IMR-90 (cell line): Measurements from ENCODE around the gene CALCOCO1.

Experiments
- BHLHE40 ChIP-seq: fragments of 150-350 bp; IDR thresholded peaks from 2 replicates; pipeline ENCODE4 v1.6.1; 2016; ENCODE audit warnings: mild to moderate bottlenecking, low read depth, low read length
- CEBPB ChIP-seq: IDR thresholded peaks from 2 replicates; pipeline ENCODE4 v1.6.1; 2012; ENCODE audit warnings: low read depth, low read length, improper control_type of control experiment
- CHD1 ChIP-seq: IDR thresholded peaks from 2 replicates; pipeline ENCODE4 v1.6.1; 2012; ENCODE audit warnings: low read depth, low read length, improper control_type of control experiment
- FOS ChIP-seq: fragments of 150-350 bp; IDR thresholded peaks from 2 replicates; pipeline ENCODE4 v1.6.1; 2016; ENCODE audit warnings: low read depth, low read length
- POLR2A ChIP-seq: IDR thresholded peaks from 2 replicates; pipeline ENCODE4 v1.6.1; 2012; ENCODE audit warnings: mild to moderate bottlenecking, low read depth, low read length
- RAD21 ChIP-seq: IDR thresholded peaks from 2 replicates; pipeline ENCODE4 v1.6.1; 2012; ENCODE audit warnings: low read length, improper control_type of control experiment
- SMC3 ChIP-seq: fragments of 150-350 bp; IDR thresholded peaks from 2 replicates; pipeline ENCODE4 v1.6.1; 2016; ENCODE audit warnings: low read depth, mild to moderate bottlenecking, antibody characterized with exemption, low read length, moderate library complexity
- TF ChIP-seq, protein P1 (sequence below): conservative IDR thresholded peaks from 2 replicates; pipeline ENCODE4 v1.5.1; 2012; ENCODE audit warnings: mild to moderate bottlenecking, low read depth, low read length, improper control_type of control experiment
- TF ChIP-seq, protein P2 (sequence below): fragments of 150-350 bp; IDR thresholded peaks from 2 replicates; pipeline ENCODE4 v1.6.1; 2017; ENCODE audit warnings: mild to moderate bottlenecking, antibody characterized with exemption, low read length, low read depth
- TF ChIP-seq, protein P3 (sequence below): fragments of 150-350 bp; IDR thresholded peaks from 2 replicates; pipeline ENCODE4 v1.6.1; 2016; ENCODE audit warnings: low read depth, mild to moderate bottlenecking, low read length, moderate library complexity, borderline replicate concordance

DNA sequence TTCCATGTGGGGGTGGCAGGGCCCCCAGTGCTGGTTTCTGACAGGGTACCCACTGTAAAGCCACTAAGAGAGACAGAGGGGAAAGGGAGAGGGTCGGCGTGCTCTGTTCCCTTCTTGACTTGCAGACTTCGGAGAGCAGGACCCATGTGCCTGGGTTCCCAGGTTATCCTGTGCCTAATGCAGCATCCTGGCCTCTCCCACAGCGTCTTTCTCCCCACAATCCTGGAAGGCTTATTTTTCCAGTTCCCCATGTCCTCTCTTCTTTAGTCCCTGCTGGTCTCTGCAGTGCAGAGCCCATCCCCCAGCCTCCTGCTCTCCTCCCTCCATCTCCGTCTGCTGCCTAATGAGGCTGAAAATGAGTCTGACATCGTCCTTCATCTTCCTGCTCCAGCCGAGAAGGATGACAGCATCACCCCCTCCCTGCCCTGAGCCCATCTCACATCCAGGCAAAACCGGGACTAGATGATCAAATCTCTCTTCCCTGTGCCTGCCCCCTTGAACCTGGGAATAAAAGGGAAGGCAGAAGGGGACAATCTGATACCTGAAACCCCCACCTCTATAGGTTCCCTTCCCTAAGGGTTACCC lies 15.1 kb downstream of the CALCOCO1 start:
- TF ChIP-seq RAD21, result no peak
- TF ChIP-seq, protein P1, sequence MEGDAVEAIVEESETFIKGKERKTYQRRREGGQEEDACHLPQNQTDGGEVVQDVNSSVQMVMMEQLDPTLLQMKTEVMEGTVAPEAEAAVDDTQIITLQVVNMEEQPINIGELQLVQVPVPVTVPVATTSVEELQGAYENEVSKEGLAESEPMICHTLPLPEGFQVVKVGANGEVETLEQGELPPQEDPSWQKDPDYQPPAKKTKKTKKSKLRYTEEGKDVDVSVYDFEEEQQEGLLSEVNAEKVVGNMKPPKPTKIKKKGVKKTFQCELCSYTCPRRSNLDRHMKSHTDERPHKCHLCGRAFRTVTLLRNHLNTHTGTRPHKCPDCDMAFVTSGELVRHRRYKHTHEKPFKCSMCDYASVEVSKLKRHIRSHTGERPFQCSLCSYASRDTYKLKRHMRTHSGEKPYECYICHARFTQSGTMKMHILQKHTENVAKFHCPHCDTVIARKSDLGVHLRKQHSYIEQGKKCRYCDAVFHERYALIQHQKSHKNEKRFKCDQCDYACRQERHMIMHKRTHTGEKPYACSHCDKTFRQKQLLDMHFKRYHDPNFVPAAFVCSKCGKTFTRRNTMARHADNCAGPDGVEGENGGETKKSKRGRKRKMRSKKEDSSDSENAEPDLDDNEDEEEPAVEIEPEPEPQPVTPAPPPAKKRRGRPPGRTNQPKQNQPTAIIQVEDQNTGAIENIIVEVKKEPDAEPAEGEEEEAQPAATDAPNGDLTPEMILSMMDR, result no peak
- TF ChIP-seq, protein P2, sequence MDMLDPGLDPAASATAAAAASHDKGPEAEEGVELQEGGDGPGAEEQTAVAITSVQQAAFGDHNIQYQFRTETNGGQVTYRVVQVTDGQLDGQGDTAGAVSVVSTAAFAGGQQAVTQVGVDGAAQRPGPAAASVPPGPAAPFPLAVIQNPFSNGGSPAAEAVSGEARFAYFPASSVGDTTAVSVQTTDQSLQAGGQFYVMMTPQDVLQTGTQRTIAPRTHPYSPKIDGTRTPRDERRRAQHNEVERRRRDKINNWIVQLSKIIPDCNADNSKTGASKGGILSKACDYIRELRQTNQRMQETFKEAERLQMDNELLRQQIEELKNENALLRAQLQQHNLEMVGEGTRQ, result no peak
- no peak for TF ChIP-seq FOS
- TF ChIP-seq BHLHE40, result no peak
- TF ChIP-seq POLR2A, result no peak
- TF ChIP-seq CEBPB, result no peak
- TF ChIP-seq, protein P3, sequence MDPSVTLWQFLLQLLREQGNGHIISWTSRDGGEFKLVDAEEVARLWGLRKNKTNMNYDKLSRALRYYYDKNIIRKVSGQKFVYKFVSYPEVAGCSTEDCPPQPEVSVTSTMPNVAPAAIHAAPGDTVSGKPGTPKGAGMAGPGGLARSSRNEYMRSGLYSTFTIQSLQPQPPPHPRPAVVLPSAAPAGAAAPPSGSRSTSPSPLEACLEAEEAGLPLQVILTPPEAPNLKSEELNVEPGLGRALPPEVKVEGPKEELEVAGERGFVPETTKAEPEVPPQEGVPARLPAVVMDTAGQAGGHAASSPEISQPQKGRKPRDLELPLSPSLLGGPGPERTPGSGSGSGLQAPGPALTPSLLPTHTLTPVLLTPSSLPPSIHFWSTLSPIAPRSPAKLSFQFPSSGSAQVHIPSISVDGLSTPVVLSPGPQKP, result no peak
- no peak for TF ChIP-seq SMC3
- TF ChIP-seq CHD1, result no peak
